Esophagus muscularis mucosa (tissue), 4 donors: ENCODE data around the gene LSMEM2. TPM values are rescaled to one million over a fixed set of nuclear protein-coding genes. Genes with fewer than 3 reads are reported as not detected.

Experiments used
- DNase-seq: peaks from one replicate; pipeline ENCODE4 v3.0.0-alpha.2; 2017; ENCODE audit errors: extremely low spot score
- H3K27ac ChIP-seq, 4 donors: fragments of 200-600 bp; sonication (generic); replicated peaks in 1 of 4; 1 replicate in 3 of 4; 2 replicates in 1 of 4; pipeline ENCODE4 v1.5.1; 2016 to 2019; ENCODE audit warnings: mild to moderate bottlenecking in 1 of 4
- H3K27me3 ChIP-seq, 4 donors: fragments of 200-600 bp; sonication (generic); one replicate each; pipeline versions ENCODE4 v1.5.1 to v1.6.0; 2016 to 2019
- H3K36me3 ChIP-seq, 4 donors: fragments of 200-600 bp; sonication (generic); one replicate each; pipeline ENCODE4 v1.5.1; 2016 to 2019
- H3K4me1 ChIP-seq, 4 donors: fragments of 200-600 bp; sonication (generic); one replicate each; pipeline ENCODE4 v1.5.1; 2016 to 2019
- H3K4me3 ChIP-seq, 4 donors: fragments of 200-600 bp; sonication (generic); 1 replicate in 2 of 4; 2 replicates in 2 of 4; pipeline ENCODE4 v1.5.1; 2016 to 2019; ENCODE audit warnings: mild to moderate bottlenecking in 4 of 4, moderate library complexity in 1 of 4
- H3K9me3 ChIP-seq, 4 donors: fragments of 200-600 bp; sonication (generic); 1 replicate in 3 of 4; 2 replicates in 1 of 4; pipeline ENCODE4 v1.5.1; 2016 to 2019
- EP300 ChIP-seq: sonication (generic); formaldehyde crosslinking; IDR thresholded peaks from one replicate; pipeline ENCODE4 v1.6.1; 2017; ENCODE audit warnings: antibody characterized with exemption
- POLR2A ChIP-seq: fragments of 450-650 bp; IDR thresholded peaks from one replicate; pipeline ENCODE4 v1.6.1; 2017; ENCODE audit warnings: antibody characterized with exemption, moderate library complexity, mild to moderate bottlenecking, low read depth
- POLR2AphosphoS5 ChIP-seq, 2 donors: sonication (generic); formaldehyde crosslinking; IDR thresholded peaks; one replicate each; pipeline ENCODE4 v1.6.1; 2017; ENCODE audit warnings: antibody characterized with exemption in 2 of 2
- WGBS: methylation state at CpG from one replicate; pipeline ENCODE4 v1.1.5; 2018; 5-methylcytosine and 5-hydroxymethylcytosine counted together
- intact Hi-C: fragments of 100-400 bp; cut with DNase I; formaldehyde crosslinking; loops from one replicate; pipeline ENCODE4 v1.15.1; 2023
- total RNA-seq, 4 donors: library from RNA; depleted of rRNA; stranded (reverse); fragments of >200 nt; gene quantifications; one replicate each; pipeline versions ENCODE4 v1.1.0 to v1.2.1, GENCODE V29; 2016
- TF ChIP-seq, protein P1 (sequence below), 3 experiments: fragments of 200-600 bp in 2 of 3; fragments of 450-650 bp in 1 of 3; sonication (generic) in 2 of 3; IDR thresholded peaks; one replicate each; pipeline ENCODE4 v1.5.1; 2017 to 2019; ENCODE audit warnings: antibody characterized with exemption in 3 of 3, mild to moderate bottlenecking in 2 of 3, moderate library complexity in 1 of 3

Gene LSMEM2
- total RNA-seq, 4 donors from 2014 or later = not detected

DNA sequence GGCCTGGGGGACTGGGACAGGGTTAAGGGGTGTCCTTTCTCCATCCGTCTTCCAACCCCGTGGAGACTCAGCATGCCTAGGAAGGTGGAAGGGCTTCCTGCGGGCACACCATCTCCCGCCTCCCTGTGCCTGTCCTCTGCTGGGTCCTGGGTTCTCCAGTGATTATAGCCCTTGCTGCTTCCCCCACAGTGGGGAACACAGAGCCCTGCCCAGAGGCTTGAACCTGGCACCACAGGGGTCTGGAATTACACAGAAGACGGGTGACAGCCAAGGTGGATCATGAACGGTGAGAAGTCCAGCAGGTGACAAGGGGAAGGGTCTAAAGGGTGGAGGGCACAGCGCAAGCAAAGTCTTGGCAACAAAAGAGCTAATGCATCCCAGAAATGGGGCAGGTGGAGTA is 16.1 kb upstream of the LSMEM2 start:
- peaks cover 2 to 18% (median 12%) of the 10 kb centered on the region in 4 donors for H3K36me3 ChIP-seq
- TF ChIP-seq, protein P1, sequence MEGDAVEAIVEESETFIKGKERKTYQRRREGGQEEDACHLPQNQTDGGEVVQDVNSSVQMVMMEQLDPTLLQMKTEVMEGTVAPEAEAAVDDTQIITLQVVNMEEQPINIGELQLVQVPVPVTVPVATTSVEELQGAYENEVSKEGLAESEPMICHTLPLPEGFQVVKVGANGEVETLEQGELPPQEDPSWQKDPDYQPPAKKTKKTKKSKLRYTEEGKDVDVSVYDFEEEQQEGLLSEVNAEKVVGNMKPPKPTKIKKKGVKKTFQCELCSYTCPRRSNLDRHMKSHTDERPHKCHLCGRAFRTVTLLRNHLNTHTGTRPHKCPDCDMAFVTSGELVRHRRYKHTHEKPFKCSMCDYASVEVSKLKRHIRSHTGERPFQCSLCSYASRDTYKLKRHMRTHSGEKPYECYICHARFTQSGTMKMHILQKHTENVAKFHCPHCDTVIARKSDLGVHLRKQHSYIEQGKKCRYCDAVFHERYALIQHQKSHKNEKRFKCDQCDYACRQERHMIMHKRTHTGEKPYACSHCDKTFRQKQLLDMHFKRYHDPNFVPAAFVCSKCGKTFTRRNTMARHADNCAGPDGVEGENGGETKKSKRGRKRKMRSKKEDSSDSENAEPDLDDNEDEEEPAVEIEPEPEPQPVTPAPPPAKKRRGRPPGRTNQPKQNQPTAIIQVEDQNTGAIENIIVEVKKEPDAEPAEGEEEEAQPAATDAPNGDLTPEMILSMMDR (IDR thresholded peaks at IDR 0.05) = no peak
- TF ChIP-seq EP300 = no peak
- TF ChIP-seq POLR2AphosphoS5 (IDR thresholded peaks at IDR 0.05) = no peak
- TF ChIP-seq POLR2A = no peak
- no peaks in the 10 kb centered on the region for H3K27me3 ChIP-seq
- H3K9me3 ChIP-seq = no peaks in the 10 kb centered on the region
- intact Hi-C loops = no loop called here
- H3K4me1 ChIP-seq = peaks cover 63 to 94% (median 89%) of the 10 kb centered on the region in 4 donors
- peak overlapping the region; percentile 93 to 100 (median 96) for H3K27ac ChIP-seq
- H3K4me3 ChIP-seq = no peak overlapping the region
- no peak for DNase-seq
- 87% methylated on average over 7 of the region's 7 CpGs for WGBS

DNA sequence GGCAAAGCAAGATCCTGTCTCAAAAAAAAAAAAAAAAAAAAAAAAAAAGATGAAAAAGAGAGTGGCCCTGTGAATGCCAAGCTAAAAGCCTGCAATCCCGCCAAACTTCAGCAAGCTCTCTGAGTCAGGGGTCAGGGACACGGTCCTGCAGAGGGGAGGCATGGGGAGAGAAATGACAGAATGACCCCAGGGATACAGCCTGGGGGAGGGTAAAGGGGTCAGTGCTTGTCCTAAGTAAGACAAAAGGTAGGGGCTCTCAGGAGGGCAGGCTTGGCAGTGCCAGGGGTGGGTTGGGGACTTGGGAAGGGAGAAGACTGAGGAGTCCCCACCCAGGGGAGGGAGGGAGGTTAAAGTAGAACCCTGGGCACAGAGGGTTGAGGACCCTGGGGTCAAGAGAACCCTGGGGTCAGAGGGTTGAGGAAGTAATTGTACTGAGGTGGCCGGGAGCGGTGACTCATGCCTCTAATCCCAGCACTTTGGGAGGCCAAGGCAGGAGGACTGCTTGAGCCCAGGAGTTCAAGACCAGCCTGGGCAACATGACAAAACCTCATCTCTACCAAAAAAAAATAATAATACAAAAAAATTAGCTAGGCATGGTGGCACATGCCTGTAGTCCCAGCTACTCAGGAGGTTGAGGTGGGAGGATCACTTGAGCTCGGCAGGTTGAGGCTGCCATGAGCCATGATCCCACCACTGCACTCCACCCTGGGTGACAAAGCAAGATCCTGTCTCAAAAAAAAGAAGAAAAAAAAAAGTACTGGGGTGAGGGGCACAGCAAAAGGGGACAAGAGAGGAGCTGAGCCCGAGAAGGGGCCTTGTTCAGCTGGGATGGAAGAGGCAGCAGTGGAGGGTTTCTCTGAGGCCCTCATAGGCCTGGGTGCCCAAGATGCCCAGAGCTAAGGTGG is 15.2 kb upstream of the LSMEM2 start:
- intact Hi-C loops = no loop called here
- H3K27ac ChIP-seq = peak overlapping the region; percentile 93 to 100 (median 96)
- peak overlapping the region in 2 of 4 donors; percentile 11 to 30 for H3K4me3 ChIP-seq
- no peaks in the 10 kb centered on the region for H3K27me3 ChIP-seq
- DNase-seq = no peak
- no peak for TF ChIP-seq EP300
- TF ChIP-seq POLR2A = no peak
- no peak for TF ChIP-seq POLR2AphosphoS5 (IDR thresholded peaks at IDR 0.05)
- TF ChIP-seq, protein P1 (IDR thresholded peaks at IDR 0.05) = no peak
- WGBS = 52% methylated on average over 6 of the region's 6 CpGs
- peaks cover 72 to 96% (median 91%) of the 10 kb centered on the region in 4 donors for H3K4me1 ChIP-seq
- peaks cover 0 to 9% (median 3%) of the 10 kb centered on the region in 4 donors for H3K36me3 ChIP-seq
- H3K9me3 ChIP-seq = no peaks in the 10 kb centered on the region

DNA sequence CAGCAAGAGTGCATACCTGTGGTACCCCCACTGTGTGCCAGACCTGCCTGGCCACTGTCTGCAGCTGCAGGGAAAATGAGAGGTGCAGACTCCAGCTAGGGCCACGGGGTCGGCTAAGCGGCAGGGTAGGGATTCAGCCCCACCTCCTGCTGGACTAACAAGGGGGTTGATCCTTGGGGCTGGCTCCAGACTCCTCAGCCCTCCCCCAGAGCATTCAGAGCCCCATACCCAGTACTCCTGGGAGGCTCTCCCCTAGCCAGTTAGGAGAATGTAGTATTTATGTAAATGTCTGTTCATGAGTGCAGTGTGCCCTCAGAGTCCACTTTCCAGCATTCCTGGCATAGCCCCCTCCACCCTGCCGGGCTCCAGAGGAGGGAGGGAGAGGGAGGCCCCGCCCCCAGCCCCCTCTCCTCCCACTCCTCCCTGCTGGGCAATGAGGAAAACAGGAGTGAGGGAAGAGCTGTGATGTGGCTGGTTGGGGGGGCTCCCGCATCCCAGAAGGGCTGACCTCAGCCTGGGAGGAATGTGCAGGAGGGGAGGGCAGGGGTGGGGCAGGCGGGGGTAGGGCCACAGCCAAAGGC is 14.4 kb upstream of the LSMEM2 start:
- Histone ChIP-seq H3K4me3 (peak overlapping the region in 2 of 4 donors; percentile 11 to 30), H3K36me3 (peaks cover 0 to 2% (median 0%) of the 10 kb centered on the region in 4 donors), H3K9me3 (no peaks in the 10 kb centered on the region), H3K27me3 (no peaks in the 10 kb centered on the region), H3K27ac (peak overlapping the region; percentile 93 to 100 (median 96)), H3K4me1 (peaks cover 70 to 97% (median 92%) of the 10 kb centered on the region in 4 donors)
- intact Hi-C loops = no loop called here
- DNase-seq = peak; percentile 94
- TF ChIP-seq POLR2A (no peak), POLR2AphosphoS5 (IDR thresholded peaks at IDR 0.05) (peak in 1 of 2 donors; percentile 35)
- TF ChIP-seq, protein P1 (IDR thresholded peaks at IDR 0.05) = no peak
- 17% methylated on average over 7 of the region's 7 CpGs for WGBS

DNA sequence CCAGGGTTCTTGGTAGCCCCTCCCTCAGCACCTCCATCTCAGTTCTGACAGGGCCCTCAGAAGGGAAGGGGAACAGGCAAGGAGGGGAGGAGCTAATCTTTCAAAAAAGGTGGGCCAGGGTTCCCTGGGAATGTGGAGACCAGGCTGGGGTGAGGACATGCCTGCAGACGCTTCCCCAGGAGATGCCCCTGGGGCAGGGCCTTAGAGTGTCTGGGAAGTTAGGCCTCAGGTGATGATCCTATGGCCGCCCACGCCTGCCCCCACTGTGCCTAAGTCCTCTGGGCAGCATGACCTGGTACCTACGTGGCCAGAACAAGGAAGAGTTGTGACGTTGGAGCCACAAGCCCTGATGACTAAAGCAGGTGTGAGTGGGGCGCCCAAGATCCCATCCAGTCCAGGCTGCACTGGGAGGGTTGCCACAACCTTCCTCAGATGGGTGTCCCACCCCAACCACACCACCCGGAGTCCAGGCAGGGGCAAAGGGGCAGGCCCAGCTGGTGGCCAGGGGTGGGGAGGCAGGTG is 13.9 kb upstream of the LSMEM2 start:
- peaks cover 67 to 97% (median 92%) of the 10 kb centered on the region in 4 donors for H3K4me1 ChIP-seq
- TF ChIP-seq POLR2AphosphoS5 (IDR thresholded peaks at IDR 0.05) (peak in 1 of 2 donors; percentile 69), POLR2A (no peak)

DNA sequence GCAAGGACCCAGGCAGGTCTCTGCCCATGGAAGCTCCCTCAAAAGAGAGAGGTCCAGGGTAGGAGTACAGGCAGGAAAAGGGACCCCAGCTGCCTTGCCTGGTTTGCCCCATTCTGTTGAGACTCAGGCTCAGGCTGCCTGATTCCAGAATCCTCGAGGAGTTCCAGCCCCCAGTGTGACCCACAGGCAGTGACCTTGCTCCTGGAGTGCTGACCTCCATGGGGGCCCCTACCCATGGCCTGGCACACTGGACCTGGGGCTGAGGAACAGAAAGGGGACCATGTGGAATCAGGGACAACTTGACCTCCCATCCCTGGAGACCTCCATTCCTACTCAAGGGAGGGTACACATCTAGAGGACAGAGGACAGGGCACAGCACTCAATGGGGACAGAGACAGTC is 13.3 kb upstream of the LSMEM2 start:
- H3K27ac ChIP-seq = peak overlapping the region; percentile 93 to 100 (median 96)
- TF ChIP-seq POLR2AphosphoS5 (IDR thresholded peaks at IDR 0.05) (no peak), EP300 (no peak), POLR2A (no peak)
- TF ChIP-seq, protein P1 (IDR thresholded peaks at IDR 0.05) = no peak
- no peaks in the 10 kb centered on the region for H3K27me3 ChIP-seq
- WGBS = no CpG with 5 or more reads among the region's 1 CpG
- H3K36me3 ChIP-seq = no peaks in the 10 kb centered on the region
- H3K9me3 ChIP-seq = no peaks in the 10 kb centered on the region
- no peak for DNase-seq
- intact Hi-C loops = no loop called here
- H3K4me1 ChIP-seq = peaks cover 65 to 94% (median 89%) of the 10 kb centered on the region in 4 donors
- peak overlapping the region in 2 of 4 donors; percentile 11 to 24 for H3K4me3 ChIP-seq

More for the DNA sequence above, 13.9 kb upstream of the LSMEM2 start:
- peak overlapping the region; percentile 93 to 100 (median 96) for H3K27ac ChIP-seq
- no peaks in the 10 kb centered on the region for H3K9me3 ChIP-seq
- no peaks in the 10 kb centered on the region for H3K27me3 ChIP-seq
- peak overlapping the region in 3 of 4 donors; percentile 11 to 24 (median 14) for H3K4me3 ChIP-seq
- DNase-seq = no peak
- intact Hi-C loops = no loop called here
- H3K36me3 ChIP-seq = no peaks in the 10 kb centered on the region
- WGBS = 49% methylated on average over 5 of the region's 7 CpGs
